HL-60 (cell line): ENCODE measurements around the gene CLCN7.
"Not testable (repeated sequence)": the region's sequence is repeated elsewhere in the genome, so short reads cannot be mapped to it uniquely, and the experiment has no call there.

Source experiments
- DNase-seq, 2 experiments: peaks; one replicate each; pipeline ENCODE4 v3.0.0-alpha.2; 2010 to 2020; ENCODE audit warnings: low read depth in 1 of 2, low spot score in 1 of 2
- H3K27ac ChIP-seq: fragments of 250-450 bp; sonication (Bioruptor Pico); replicated peaks from 2 replicates; pipeline ENCODE4 v1.5.1; 2020; ENCODE audit warnings: mild to moderate bottlenecking, moderate library complexity
- H3K27me3 ChIP-seq: fragments of 250-450 bp; sonication (Bioruptor Pico); 2 replicates; pipeline ENCODE4 v1.5.1; 2021; ENCODE audit warnings: mild to moderate bottlenecking, moderate library complexity; ENCODE audit not compliant: insufficient read depth, poor library complexity, severe bottlenecking
- H3K4me3 ChIP-seq: replicated peaks from 2 replicates; pipeline ENCODE4 v1.5.1; 2011; ENCODE audit warnings: mild to moderate bottlenecking, control low read depth, low read length; ENCODE audit not compliant: insufficient read depth
- CTCF ChIP-seq: IDR thresholded peaks from one replicate; pipeline ENCODE4 v1.5.1; 2011; ENCODE audit warnings: low read length, control low read depth, inconsistent platforms; ENCODE audit not compliant: insufficient read depth
- GABPA ChIP-seq: IDR thresholded peaks from 2 replicates; pipeline ENCODE4 v1.6.1; 2012; ENCODE audit warnings: low read depth
- POLR2AphosphoS5 ChIP-seq: IDR thresholded peaks from 2 replicates; pipeline ENCODE4 v1.6.1; 2012; ENCODE audit warnings: low read depth
- SPI1 ChIP-seq: IDR thresholded peaks from 2 replicates; pipeline ENCODE4 v1.6.1; 2012; ENCODE audit warnings: low read depth, mild to moderate bottlenecking, borderline replicate concordance
- TF ChIP-seq, protein P1 (sequence below): IDR thresholded peaks from 2 replicates; pipeline ENCODE4 v1.6.1; 2012; ENCODE audit warnings: low read depth; ENCODE audit not compliant: insufficient replicate concordance

The CLCN7 gene

GRCh38 chr16:1471569-1472194, 3.1 kb downstream of the CLCN7 start:
- Histone ChIP-seq H3K27me3 (no peaks in the 10 kb centered on the region), H3K4me3 (peak overlapping the region; percentile 73), H3K27ac (peak overlapping the region; percentile 99)
- TF ChIP-seq POLR2AphosphoS5 (peak; percentile 74; the same call in 1 of the 2 replicates), CTCF (no peak), GABPA (no peak), SPI1 (no peak; the same call in 1 of the 2 replicates)
- TF ChIP-seq, protein P1, sequence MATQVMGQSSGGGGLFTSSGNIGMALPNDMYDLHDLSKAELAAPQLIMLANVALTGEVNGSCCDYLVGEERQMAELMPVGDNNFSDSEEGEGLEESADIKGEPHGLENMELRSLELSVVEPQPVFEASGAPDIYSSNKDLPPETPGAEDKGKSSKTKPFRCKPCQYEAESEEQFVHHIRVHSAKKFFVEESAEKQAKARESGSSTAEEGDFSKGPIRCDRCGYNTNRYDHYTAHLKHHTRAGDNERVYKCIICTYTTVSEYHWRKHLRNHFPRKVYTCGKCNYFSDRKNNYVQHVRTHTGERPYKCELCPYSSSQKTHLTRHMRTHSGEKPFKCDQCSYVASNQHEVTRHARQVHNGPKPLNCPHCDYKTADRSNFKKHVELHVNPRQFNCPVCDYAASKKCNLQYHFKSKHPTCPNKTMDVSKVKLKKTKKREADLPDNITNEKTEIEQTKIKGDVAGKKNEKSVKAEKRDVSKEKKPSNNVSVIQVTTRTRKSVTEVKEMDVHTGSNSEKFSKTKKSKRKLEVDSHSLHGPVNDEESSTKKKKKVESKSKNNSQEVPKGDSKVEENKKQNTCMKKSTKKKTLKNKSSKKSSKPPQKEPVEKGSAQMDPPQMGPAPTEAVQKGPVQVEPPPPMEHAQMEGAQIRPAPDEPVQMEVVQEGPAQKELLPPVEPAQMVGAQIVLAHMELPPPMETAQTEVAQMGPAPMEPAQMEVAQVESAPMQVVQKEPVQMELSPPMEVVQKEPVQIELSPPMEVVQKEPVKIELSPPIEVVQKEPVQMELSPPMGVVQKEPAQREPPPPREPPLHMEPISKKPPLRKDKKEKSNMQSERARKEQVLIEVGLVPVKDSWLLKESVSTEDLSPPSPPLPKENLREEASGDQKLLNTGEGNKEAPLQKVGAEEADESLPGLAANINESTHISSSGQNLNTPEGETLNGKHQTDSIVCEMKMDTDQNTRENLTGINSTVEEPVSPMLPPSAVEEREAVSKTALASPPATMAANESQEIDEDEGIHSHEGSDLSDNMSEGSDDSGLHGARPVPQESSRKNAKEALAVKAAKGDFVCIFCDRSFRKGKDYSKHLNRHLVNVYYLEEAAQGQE = peak; percentile 8
- DNase-seq = peak; percentile 63 to 75

DNA sequence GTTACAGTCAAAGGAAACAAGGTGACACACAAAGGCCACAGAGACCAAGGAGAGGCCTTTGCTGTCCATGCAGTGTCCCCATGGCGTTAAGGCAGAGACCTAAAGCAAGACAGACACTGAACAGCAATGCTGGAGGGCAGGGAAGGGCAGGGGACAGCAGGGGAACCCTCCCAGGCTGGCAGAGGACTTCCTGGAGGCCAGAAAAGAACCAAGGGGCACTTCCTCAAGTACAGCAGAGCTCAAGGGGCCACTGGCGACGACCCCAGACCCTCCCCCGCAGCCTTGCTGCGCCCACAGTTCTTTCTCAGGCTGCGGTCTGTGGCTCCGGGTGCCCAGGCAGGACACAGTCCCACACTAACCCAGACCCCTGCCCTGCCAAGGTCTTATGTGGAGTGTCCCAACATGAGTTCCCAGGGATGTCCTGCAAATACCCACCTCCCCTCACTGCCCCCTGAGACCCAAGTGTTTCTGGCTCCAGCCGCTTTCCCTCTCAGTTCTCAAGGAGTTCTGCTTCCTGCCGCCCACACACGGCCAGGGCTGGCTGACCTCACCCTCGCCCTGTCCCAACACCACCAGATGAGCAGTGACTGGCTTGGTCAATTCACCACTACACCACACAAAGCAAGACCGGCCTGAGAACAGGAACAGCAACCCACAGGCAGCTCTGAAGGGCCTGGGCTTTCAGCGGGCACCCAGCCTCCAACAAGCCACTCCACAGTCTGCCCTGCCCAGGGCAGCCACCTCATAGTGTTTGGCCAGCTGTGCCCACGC, 4.2 kb downstream of the CLCN7 start:
- H3K4me3 ChIP-seq = peak overlapping the region; percentile 73
- no peak for TF ChIP-seq GABPA
- TF ChIP-seq, protein P1 = no peak
- TF ChIP-seq SPI1 = peak; percentile 68; the same call in 1 of the 2 replicates
- no peak for TF ChIP-seq CTCF
- no peak; the same call in 1 of the 2 replicates for TF ChIP-seq POLR2AphosphoS5
- H3K27me3 ChIP-seq = no peaks in the 10 kb centered on the region
- DNase-seq = peak; percentile 86 to 92
- H3K27ac ChIP-seq = peak overlapping the region; percentile 99

DNA sequence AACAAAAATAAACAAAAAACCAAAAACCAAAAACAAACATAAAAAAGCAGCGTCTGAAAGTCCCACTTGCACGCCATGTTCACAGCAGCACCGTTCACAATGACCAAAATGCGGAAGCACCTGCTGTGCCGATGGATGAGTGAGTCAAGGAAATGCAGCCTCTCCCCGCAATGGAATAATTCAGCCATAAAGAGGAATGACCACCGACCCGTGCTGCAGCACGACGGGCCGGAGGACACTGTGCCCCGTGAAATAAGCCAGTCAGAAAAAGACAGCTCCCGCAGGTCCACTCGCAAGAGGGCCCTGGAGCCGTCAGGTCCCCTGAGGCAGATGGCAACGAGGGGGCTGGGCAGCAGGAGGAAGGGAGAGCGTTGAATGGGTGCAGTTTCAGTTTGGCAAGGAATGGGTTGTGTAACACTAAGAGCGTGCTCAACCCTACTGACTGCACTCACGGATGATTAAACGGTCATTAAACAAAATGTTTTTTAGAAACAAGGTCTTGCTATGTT, 5.1 kb downstream of the CLCN7 start:
- TF ChIP-seq CTCF = no peak
- TF ChIP-seq GABPA = 0 out of 2 replicates have a peak, but pooled peaks have one; percentile 25
- TF ChIP-seq POLR2AphosphoS5 = peak; percentile 88
- TF ChIP-seq, protein P1 = peak; percentile 58
- TF ChIP-seq SPI1 = peak; percentile 69; the same call in 1 of the 2 replicates
- peak; percentile 91 to 92 for DNase-seq
- Histone ChIP-seq H3K27ac (peak overlapping the region; percentile 99), H3K27me3 (no peaks in the 10 kb centered on the region), H3K4me3 (peak overlapping the region; percentile 73)

GRCh38 chr16:1469141-1469540, 5.7 kb downstream of the CLCN7 start:
- Histone ChIP-seq H3K4me3 (peak overlapping the region; percentile 73), H3K27ac (peak overlapping the region; percentile 99)
- DNase-seq, H3K27me3 ChIP-seq: not testable (repeated sequence)
